Left ventricle myocardium inferior (tissue), 1 donor: ENCODE measurements around the gene PODNL1. TPM values are rescaled to one million over a fixed set of nuclear protein-coding genes. Genes with fewer than 3 reads are reported as not detected.

Experiments
- DNase-seq: peaks from one replicate; pipeline ENCODE4 v3.0.0-alpha.2; 2020
- H3K27ac ChIP-seq: fragments of 200-600 bp; replicated peaks from 2 replicates; pipeline ENCODE4 v1.8.0; 2021
- H3K27me3 ChIP-seq: fragments of 200-600 bp; 2 replicates; pipeline ENCODE4 v1.8.0; 2021; ENCODE audit warnings: low read depth
- H3K36me3 ChIP-seq: fragments of 200-600 bp; 2 replicates; pipeline ENCODE4 v1.8.0; 2021
- H3K4me1 ChIP-seq: fragments of 200-600 bp; 2 replicates; pipeline ENCODE4 v1.8.0; 2021
- H3K4me3 ChIP-seq: fragments of 200-600 bp; 2 replicates; pipeline ENCODE4 v1.8.0; 2021; ENCODE audit warnings: mild to moderate bottlenecking, moderate library complexity
- H3K9me3 ChIP-seq: fragments of 200-600 bp; replicated peaks from 2 replicates; pipeline ENCODE4 v1.8.0; 2021
- intact Hi-C: fragments of 100-400 bp; cut with micrococcal nuclease; formaldehyde crosslinking; loops from one replicate; pipeline ENCODE4 v1.11.0; 2022
- total RNA-seq: library from RNA; stranded (reverse); fragmentation: NEBNext Ultra II Directional; extraction: Animal tissue kit (Norgen Biotek cat#: 25700); gene quantifications from one replicate; pipeline ENCODE4 v1.2.1, GENCODE V29; 2021
- TF ChIP-seq, protein P1 (sequence below): fragments of 200-600 bp; IDR thresholded peaks from 2 replicates; pipeline ENCODE4 v1.8.0; 2021; ENCODE audit warnings: antibody characterized with exemption, mild to moderate bottlenecking, borderline replicate concordance
- donor health status: DM: no; HTN: yes; CAD: no; lungs with severe emphysema.

The PODNL1 gene
- total RNA-seq, 1 donor from 2014 or later, result 1.9 TPM

- Histone ChIP-seq H3K4me3 (no peak overlapping the region), H3K27ac (no peak overlapping the region), H3K27me3 (no peaks in the 10 kb centered on the region), H3K36me3 (no peaks in the 10 kb centered on the region), H3K9me3 (no peaks in the 10 kb centered on the region), H3K4me1 (no peaks in the 10 kb centered on the region)
- intact Hi-C loops, result no loop called here
- DNase-seq, result no peak
- TF ChIP-seq, protein P1, sequence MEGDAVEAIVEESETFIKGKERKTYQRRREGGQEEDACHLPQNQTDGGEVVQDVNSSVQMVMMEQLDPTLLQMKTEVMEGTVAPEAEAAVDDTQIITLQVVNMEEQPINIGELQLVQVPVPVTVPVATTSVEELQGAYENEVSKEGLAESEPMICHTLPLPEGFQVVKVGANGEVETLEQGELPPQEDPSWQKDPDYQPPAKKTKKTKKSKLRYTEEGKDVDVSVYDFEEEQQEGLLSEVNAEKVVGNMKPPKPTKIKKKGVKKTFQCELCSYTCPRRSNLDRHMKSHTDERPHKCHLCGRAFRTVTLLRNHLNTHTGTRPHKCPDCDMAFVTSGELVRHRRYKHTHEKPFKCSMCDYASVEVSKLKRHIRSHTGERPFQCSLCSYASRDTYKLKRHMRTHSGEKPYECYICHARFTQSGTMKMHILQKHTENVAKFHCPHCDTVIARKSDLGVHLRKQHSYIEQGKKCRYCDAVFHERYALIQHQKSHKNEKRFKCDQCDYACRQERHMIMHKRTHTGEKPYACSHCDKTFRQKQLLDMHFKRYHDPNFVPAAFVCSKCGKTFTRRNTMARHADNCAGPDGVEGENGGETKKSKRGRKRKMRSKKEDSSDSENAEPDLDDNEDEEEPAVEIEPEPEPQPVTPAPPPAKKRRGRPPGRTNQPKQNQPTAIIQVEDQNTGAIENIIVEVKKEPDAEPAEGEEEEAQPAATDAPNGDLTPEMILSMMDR, result no peak
Observed at GRCh38 chr19:13894552-13894951, 43.7 kb downstream of the PODNL1 start.

- H3K4me3 ChIP-seq, result no peak overlapping the region
- no peaks in the 10 kb centered on the region for H3K4me1 ChIP-seq
- DNase-seq, result no peak
- TF ChIP-seq, protein P1, result no peak
- H3K36me3 ChIP-seq, result no peaks in the 10 kb centered on the region
- no peak overlapping the region for H3K27ac ChIP-seq
- intact Hi-C loops, result no loop called here
- no peaks in the 10 kb centered on the region for H3K9me3 ChIP-seq
- no peaks in the 10 kb centered on the region for H3K27me3 ChIP-seq
Observed at GRCh38 chr19:13892870-13893269, 45.3 kb downstream of the PODNL1 start.

- DNase-seq, result no peak
- intact Hi-C loops, result no loop called here
Observed at GRCh38 chr19:13890136-13890535, 48.1 kb downstream of the PODNL1 start.

GRCh38 chr19:13888281-13888680 is 49.9 kb downstream of the PODNL1 start:
- H3K9me3 ChIP-seq, result no peaks in the 10 kb centered on the region
- no peak overlapping the region for H3K27ac ChIP-seq
- TF ChIP-seq, protein P1, result no peak
- H3K36me3 ChIP-seq, result no peaks in the 10 kb centered on the region
- H3K4me3 ChIP-seq, result no peak overlapping the region
- H3K4me1 ChIP-seq, result peaks cover 6% of the 10 kb centered on the region
- intact Hi-C loops, result no loop called here
- no peaks in the 10 kb centered on the region for H3K27me3 ChIP-seq
- no peak for DNase-seq

More at GRCh38 chr19:13890136-13890535, 48.1 kb downstream of the PODNL1 start:
- TF ChIP-seq, protein P1, result no peak
- H3K36me3 ChIP-seq, result no peaks in the 10 kb centered on the region
- H3K9me3 ChIP-seq, result no peaks in the 10 kb centered on the region
- no peaks in the 10 kb centered on the region for H3K27me3 ChIP-seq
- H3K27ac ChIP-seq, result no peak overlapping the region
- peaks cover 2% of the 10 kb centered on the region for H3K4me1 ChIP-seq
- H3K4me3 ChIP-seq, result no peak overlapping the region

DNA sequence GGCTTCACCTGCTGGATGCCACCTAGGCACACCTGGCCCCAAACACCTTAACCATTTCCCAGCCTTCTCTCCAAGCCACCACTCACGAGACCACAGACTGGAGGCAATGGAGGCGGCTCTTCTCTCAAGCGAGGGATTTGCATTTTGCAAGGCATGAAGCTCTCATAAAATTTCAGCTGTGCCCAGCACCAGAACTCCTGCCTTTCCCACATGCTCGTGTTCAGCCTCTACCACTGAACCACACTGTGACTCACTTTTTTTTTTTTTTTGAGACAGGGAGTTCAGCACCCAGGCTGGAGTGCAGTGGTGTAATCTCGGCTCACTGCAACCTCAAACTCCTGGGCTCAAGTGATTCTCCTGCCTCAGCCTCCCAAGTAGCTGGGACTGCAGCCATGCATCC is 50.7 kb downstream of the PODNL1 start:
- DNase-seq, result no peak
- H3K4me3 ChIP-seq, result no peak overlapping the region
- H3K27me3 ChIP-seq, result no peaks in the 10 kb centered on the region
- H3K36me3 ChIP-seq, result no peaks in the 10 kb centered on the region
- intact Hi-C loops, result no loop called here
- H3K4me1 ChIP-seq, result peaks cover 6% of the 10 kb centered on the region
- H3K27ac ChIP-seq, result no peak overlapping the region
- TF ChIP-seq, protein P1, result no peak
- no peaks in the 10 kb centered on the region for H3K9me3 ChIP-seq

GRCh38 chr19:13887018-13887436 is 51.2 kb downstream of the PODNL1 start:
- no peak overlapping the region for H3K27ac ChIP-seq
- no peak for DNase-seq
- no peak overlapping the region for H3K4me3 ChIP-seq
- no peaks in the 10 kb centered on the region for H3K9me3 ChIP-seq
- peaks cover 10% of the 10 kb centered on the region for H3K4me1 ChIP-seq
- intact Hi-C loops, result no loop called here
- no peaks in the 10 kb centered on the region for H3K36me3 ChIP-seq
- TF ChIP-seq, protein P1, result no peak
- H3K27me3 ChIP-seq, result no peaks in the 10 kb centered on the region
